ENCODE data around the gene RASL11B.

DNA sequence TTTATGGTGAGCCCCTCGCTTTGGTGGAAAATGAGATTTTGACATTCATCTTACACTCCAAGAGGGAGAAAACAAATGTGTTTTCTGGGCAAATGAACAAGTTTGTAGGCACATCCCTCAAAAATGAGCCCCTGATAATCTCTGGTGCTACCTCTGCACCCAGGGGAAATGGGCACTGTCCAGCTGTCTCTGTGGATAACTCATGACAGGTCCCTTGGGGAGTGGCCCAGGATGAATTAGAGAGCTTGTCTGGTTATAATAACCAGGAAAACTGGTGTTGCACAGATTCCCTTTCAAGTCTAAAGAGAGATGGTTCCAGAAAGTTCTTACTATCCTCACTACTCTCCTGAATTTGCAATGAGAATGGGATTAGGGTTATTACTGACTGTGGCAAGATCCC, 7.5 kb downstream of the RASL11B start:
- no peak for TF ChIP-seq POLR2A (IDR thresholded peaks at IDR 0.05; ENCODE audit: low read depth, low read length)
- TF ChIP-seq TAF1 (IDR thresholded peaks at IDR 0.05; ENCODE audit: low read depth, low read length) = no peak
- no peak for TF ChIP-seq POLR2AphosphoS5 (IDR thresholded peaks at IDR 0.05; ENCODE audit: low read depth, low read length)
- no peak for TF ChIP-seq SPI1 (IDR thresholded peaks at IDR 0.05; ENCODE audit: low read depth, low read length)
- TF ChIP-seq PAX5 (IDR thresholded peaks at IDR 0.05; ENCODE audit: insufficient read depth, low read length, severe bottlenecking) = no peak

All from GM12891 (cell line).